Right atrium auricular region (tissue), 2 donors: ENCODE results near the gene SRGAP3. TPM values are rescaled to one million over a fixed set of nuclear protein-coding genes. Genes with fewer than 3 reads are reported as not detected.

ENCODE experiments used
- DNase-seq: peaks from one replicate; pipeline ENCODE4 v3.0.0-alpha.2; 2019; ENCODE audit warnings: low spot score
- H3K27ac ChIP-seq, 2 donors: fragments of 200-600 bp; sonication (generic); 1 replicate in 1 of 2; 2 replicates in 1 of 2; pipeline ENCODE4 v1.5.1; 2016 to 2019
- H3K27me3 ChIP-seq, 2 donors: fragments of 200-600 bp; sonication (generic); one replicate each; pipeline versions ENCODE4 v1.5.1 to v1.6.0; 2017 to 2019
- H3K36me3 ChIP-seq: fragments of 200-600 bp; sonication (generic); one replicate; pipeline ENCODE4 v1.5.1; 2016
- H3K4me1 ChIP-seq, 2 donors: fragments of 200-600 bp; sonication (generic); one replicate each; pipeline versions ENCODE4 v1.5.1 to v1.6.0; 2017 to 2019
- H3K4me3 ChIP-seq, 2 donors: fragments of 200-600 bp; sonication (generic); 1 replicate in 1 of 2; 2 replicates in 1 of 2; pipeline ENCODE4 v1.5.1; 2017 to 2019; ENCODE audit warnings: mild to moderate bottlenecking in 1 of 2, moderate library complexity in 1 of 2
- H3K9me3 ChIP-seq, 2 donors: fragments of 200-600 bp; sonication (generic); one replicate each; pipeline ENCODE4 v1.5.1; 2019
- CTCF ChIP-seq, 2 donors: fragments of 200-600 bp; sonication (generic); IDR thresholded peaks; one replicate each; pipeline ENCODE4 v1.5.1; 2019; ENCODE audit warnings: antibody characterized with exemption in 2 of 2
- total RNA-seq, 2 donors: library from RNA; depleted of rRNA; stranded (reverse); fragments of >200 nt; gene quantifications; one replicate each; pipeline ENCODE4 v1.1.0, GENCODE V29; 2016

The SRGAP3 gene
- total RNA-seq, 2 donors from 2014 or later: 4.0 to 5.0 TPM

- Histone ChIP-seq H3K9me3 (no peaks in the 10 kb centered on the region), H3K27me3 (no peaks in the 10 kb centered on the region), H3K4me3 (no peak overlapping the region), H3K4me1 (no peaks in the 10 kb centered on the region), H3K36me3 (no peaks in the 10 kb centered on the region), H3K27ac (no peak overlapping the region)
- no peak for DNase-seq
- no peak for TF ChIP-seq CTCF (IDR thresholded peaks at IDR 0.05)
These were observed 201.7 kb downstream of the SRGAP3 start for GRCh38 chr3:9047452-9048346.

DNA sequence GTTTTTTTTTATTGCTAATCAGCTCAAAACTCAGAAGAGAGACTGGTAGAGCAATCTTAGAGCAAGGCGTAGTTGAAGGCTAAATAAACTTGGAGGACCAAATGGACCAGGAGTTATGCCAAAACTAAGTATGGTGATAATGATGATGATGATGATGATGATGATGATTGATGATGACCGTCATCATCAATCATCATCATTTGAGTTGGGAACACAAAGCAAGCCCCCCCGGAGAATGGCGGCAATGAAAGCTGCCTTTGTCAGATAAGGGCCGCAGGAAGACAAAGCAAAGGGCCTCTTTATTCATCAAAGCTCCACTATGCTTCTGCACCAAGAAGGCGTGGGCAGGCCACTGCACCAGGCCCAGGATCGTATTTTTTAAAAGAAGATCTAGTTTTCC is 204.1 kb downstream of the SRGAP3 start:
- DNase-seq: no peak
- no peaks in the 10 kb centered on the region for H3K4me1 ChIP-seq
- no peak overlapping the region for H3K27ac ChIP-seq
- no peaks in the 10 kb centered on the region for H3K36me3 ChIP-seq
- H3K9me3 ChIP-seq: no peaks in the 10 kb centered on the region
- TF ChIP-seq CTCF (IDR thresholded peaks at IDR 0.05): no peak
- H3K27me3 ChIP-seq: no peaks in the 10 kb centered on the region
- no peak overlapping the region for H3K4me3 ChIP-seq

- TF ChIP-seq CTCF (IDR thresholded peaks at IDR 0.05): no peak
- Histone ChIP-seq H3K36me3 (no peaks in the 10 kb centered on the region), H3K27me3 (no peaks in the 10 kb centered on the region), H3K9me3 (no peaks in the 10 kb centered on the region), H3K27ac (no peak overlapping the region), H3K4me1 (no peaks in the 10 kb centered on the region), H3K4me3 (no peak overlapping the region)
- DNase-seq: no peak
These were observed 206.4 kb downstream of the SRGAP3 start for GRCh38 chr3:9043063-9043462.

- H3K27me3 ChIP-seq: no peaks in the 10 kb centered on the region
These were observed 207.8 kb downstream of the SRGAP3 start for GRCh38 chr3:9041626-9042025.

GRCh38 chr3:9040996-9041395 is 208.4 kb downstream of the SRGAP3 start:
- TF ChIP-seq CTCF (IDR thresholded peaks at IDR 0.05): no peak
- H3K4me3 ChIP-seq: no peak overlapping the region
- no peaks in the 10 kb centered on the region for H3K9me3 ChIP-seq
- peaks cover 0 to 19% of the 10 kb centered on the region in 2 donors for H3K4me1 ChIP-seq
- no peaks in the 10 kb centered on the region for H3K36me3 ChIP-seq
- no peak for DNase-seq
- H3K27ac ChIP-seq: no peak overlapping the region
- H3K27me3 ChIP-seq: no peaks in the 10 kb centered on the region

More at GRCh38 chr3:9041626-9042025, 207.8 kb downstream of the SRGAP3 start:
- H3K36me3 ChIP-seq: no peaks in the 10 kb centered on the region
- H3K4me1 ChIP-seq: peaks cover 0 to 13% of the 10 kb centered on the region in 2 donors
- H3K4me3 ChIP-seq: no peak overlapping the region
- no peak for DNase-seq
- no peaks in the 10 kb centered on the region for H3K9me3 ChIP-seq
- no peak for TF ChIP-seq CTCF (IDR thresholded peaks at IDR 0.05)
- no peak overlapping the region for H3K27ac ChIP-seq
